Myocyte (in vitro differentiated cells): ENCODE data around the gene RMI2. TPM values are rescaled to one million over a fixed set of nuclear protein-coding genes. Genes with fewer than 3 reads are reported as not detected.
A peak's percentile ranks its signal among the peaks of the same experiment; 100 is the strongest.

Experiments used
- DNase-seq: peaks from one replicate; pipeline ENCODE4 v3.0.0-alpha.2; 2012; ENCODE audit warnings: low read depth
- total RNA-seq: library from RNA; depleted of rRNA; stranded (reverse); fragments of >200 nt; gene quantifications from 2 replicates; pipeline ENCODE4 v1.2.3, GENCODE V29; 2014

The RMI2 gene
- total RNA-seq, 1 donor from 2014 or later: 1.7 TPM

GRCh38 chr16:11327277-11328171 is 17.7 kb upstream of the RMI2 start:
- no peak for DNase-seq

- peak; percentile 89 for DNase-seq
These were observed 16.8 kb upstream of the RMI2 start for GRCh38 chr16:11328172-11329070.

- DNase-seq: peak; percentile 29
These were observed 16.2 kb upstream of the RMI2 start for GRCh38 chr16:11329071-11329491.

- no peak for DNase-seq
These were observed 15.4 kb upstream of the RMI2 start for GRCh38 chr16:11329891-11330290.

- no peak for DNase-seq
These were observed 14.6 kb upstream of the RMI2 start for GRCh38 chr16:11330526-11331237.

- DNase-seq: no peak
These were observed 13.3 kb upstream of the RMI2 start for GRCh38 chr16:11331967-11332366.

GRCh38 chr16:11333010-11333409 is 12.2 kb upstream of the RMI2 start:
- no peak for DNase-seq

GRCh38 chr16:11333702-11334101 is 11.6 kb upstream of the RMI2 start:
- no peak for DNase-seq

GRCh38 chr16:11334831-11335404 is 10.3 kb upstream of the RMI2 start:
- no peak for DNase-seq

- DNase-seq: no peak
These were observed 6.2 kb upstream of the RMI2 start for GRCh38 chr16:11339075-11339474.

- DNase-seq: no peak
These were observed 4.5 kb upstream of the RMI2 start for GRCh38 chr16:11340710-11341109.

GRCh38 chr16:11341371-11341770 is 3.9 kb upstream of the RMI2 start:
- no peak for DNase-seq

GRCh38 chr16:11342021-11342855 is 3.0 kb upstream of the RMI2 start:
- DNase-seq: no peak

GRCh38 chr16:11346700-11347319 is 1.6 kb downstream of the RMI2 start:
- no peak for DNase-seq

GRCh38 chr16:11347831-11348230 is 2.6 kb downstream of the RMI2 start:
- DNase-seq: no peak

- no peak for DNase-seq
These were observed 3.7 kb downstream of the RMI2 start for GRCh38 chr16:11348737-11349598.

- no peak for DNase-seq
These were observed 4.5 kb downstream of the RMI2 start for GRCh38 chr16:11349599-11350276.

GRCh38 chr16:11350519-11350918 is 5.3 kb downstream of the RMI2 start:
- DNase-seq: no peak
